ENCODE data around the gene CAMK1D.

- TF ChIP-seq CTCF (conservative IDR thresholded peaks at IDR 0.05; ENCODE audit: low read depth in 2 of 2): no peak
- TF ChIP-seq POLR2AphosphoS5 (IDR thresholded peaks at IDR 0.05; ENCODE audit: low read depth): no peak
- TF ChIP-seq EZH2phosphoT487 (IDR thresholded peaks at IDR 0.05; ENCODE audit: unreplicated experiment): no peak
- TF ChIP-seq ZNF331 (CRISPR knock-in tag; IDR thresholded peaks at IDR 0.05; ENCODE audit: low read depth): no peak
- no peak for TF ChIP-seq JUNB (IDR thresholded peaks at IDR 0.05; ENCODE audit: unreplicated experiment)
- no peak for TF ChIP-seq EZH2 (IDR thresholded peaks at IDR 0.05; ENCODE audit: low read depth, unreplicated experiment)
- TF ChIP-seq REST (IDR thresholded peaks at IDR 0.05; ENCODE audit: unreplicated experiment): no peak
- TF ChIP-seq CREB1 (CRISPR knock-in tag; IDR thresholded peaks at IDR 0.05; ENCODE audit: low read depth): no peak
- TF ChIP-seq ZNF114 (CRISPR knock-in tag; IDR thresholded peaks at IDR 0.05): no peak
Observed at GRCh38 chr10:12622691-12623090, 273.3 kb downstream of the CAMK1D start.
